Endothelial cell of umbilical vein (primary cell): ENCODE measurements around the gene DRC7. TPM values are rescaled to one million over a fixed set of nuclear protein-coding genes. Genes with fewer than 3 reads are reported as not detected.

Experiments used
- BruUV-seq: library from RNA; stranded (reverse); fragments of 400-500 nt; replicated peaks from 2 replicates; lab custom pipeline; 2021; lab: Mats Ljungman, UMichigan
- CTCF ChIA-PET: fragments of 300-600, 350-600 bp; sonication (Branson Sonifier 250); formaldehyde crosslinking; loops from one replicate; lab custom pipeline; 2021; ENCODE audit warnings: antibody characterized with exemption, inconsistent platforms; lab: Charles Lee
- POLR2A ChIA-PET: fragments of 300-600, 350-600 bp; sonication (Branson Sonifier 250); formaldehyde crosslinking; loops from one replicate; lab custom pipeline; 2021; ENCODE audit warnings: antibody characterized with exemption, inconsistent platforms; lab: Charles Lee
- DNase-seq: peaks from one replicate; pipeline ENCODE4 v3.0.0-alpha.2; 2011; ENCODE audit warnings: low read depth, low spot score
- FAIRE-seq: peaks from 2 replicates; lab custom pipeline; 2011; peaks lifted over from hg19 to GRCh38; lab: Jason Lieb, UNC
- H2AFZ ChIP-seq: 2 replicates; pipeline ENCODE4 v1.6.0; 2012; ENCODE audit warnings: low read depth, low read length, control low read depth, inconsistent platforms
- H3K27ac ChIP-seq: 2 replicates; pipeline ENCODE4 v1.5.1; 2011; ENCODE audit warnings: low read depth, mild to moderate bottlenecking, control low read depth, low read length, moderate library complexity; ENCODE audit not compliant: insufficient read depth
- H3K27me3 ChIP-seq, 2 experiments: 2 replicates each; pipeline versions ENCODE4 v1.6.0 to v1.6.1; 2011; ENCODE audit warnings: low read length in 2 of 2, mixed read lengths in 1 of 2; ENCODE audit not compliant: control insufficient read depth in 2 of 2, insufficient read depth in 2 of 2
- H3K36me3 ChIP-seq, 2 experiments: 2 replicates in 1 of 2; 3 replicates in 1 of 2; pipeline ENCODE4 v1.5.1; 2011; ENCODE audit warnings: low read length in 2 of 2, mild to moderate bottlenecking in 1 of 2, moderate library complexity in 1 of 2; ENCODE audit not compliant: control insufficient read depth in 2 of 2, insufficient read depth in 2 of 2; ENCODE audit errors: extremely low read depth in 1 of 2
- H3K4me1 ChIP-seq: 3 replicates; pipeline ENCODE4 v1.5.1; 2011; ENCODE audit warnings: mild to moderate bottlenecking, low read length; ENCODE audit not compliant: control insufficient read depth, insufficient read depth; ENCODE audit errors: extremely low read depth
- H3K4me2 ChIP-seq: 2 replicates; pipeline ENCODE4 v1.6.1; 2011; ENCODE audit warnings: low read length, control low read depth, mixed read lengths; ENCODE audit not compliant: insufficient read depth
- H3K4me3 ChIP-seq, 3 experiments: fragments of 200-600 bp in 1 of 3; sonication (generic), shearing (Covaris generic) in 1 of 3; replicated peaks in 1 of 3; 2 replicates each; pipeline ENCODE4 v1.5.1; 2011 to 2016; ENCODE audit warnings: control low read depth in 3 of 3, low read length in 3 of 3, mild to moderate bottlenecking in 2 of 3, inconsistent platforms in 1 of 3, low read depth in 1 of 3, moderate library complexity in 1 of 3; ENCODE audit not compliant: insufficient read depth in 1 of 3
- H3K79me2 ChIP-seq: 2 replicates; pipeline ENCODE4 v1.6.0; 2012; ENCODE audit warnings: low read length, inconsistent platforms; ENCODE audit not compliant: control insufficient read depth, insufficient read depth
- H3K9ac ChIP-seq: replicated peaks from 2 replicates; pipeline ENCODE3; 2011; ENCODE audit warnings: low read length, control low read depth; ENCODE audit not compliant: insufficient read depth; ENCODE audit errors: extremely low read depth
- H3K9me1 ChIP-seq: replicated peaks from 3 replicates; pipeline ENCODE4 v1.6.0; 2011; ENCODE audit warnings: mild to moderate bottlenecking, low read length; ENCODE audit not compliant: control insufficient read depth, insufficient read depth; ENCODE audit errors: extremely low read depth
- H3K9me3 ChIP-seq: replicated peaks from 2 replicates; pipeline ENCODE4 v1.5.1; 2012; ENCODE audit warnings: low read length, inconsistent platforms; ENCODE audit not compliant: control insufficient read depth, insufficient read depth
- H4K20me1 ChIP-seq: replicated peaks from 2 replicates; pipeline ENCODE3; 2011; ENCODE audit warnings: mild to moderate bottlenecking, low read length; ENCODE audit not compliant: control insufficient read depth, insufficient read depth; ENCODE audit errors: extremely low read depth
- CTCF ChIP-seq, 2 donors: IDR thresholded peaks; 1 replicate in 1 of 2; 2 replicates in 1 of 2; pipeline ENCODE4 v1.5.1; 2011; ENCODE audit warnings: low read length in 2 of 2, mild to moderate bottlenecking in 2 of 2, moderate library complexity in 2 of 2, control low read depth in 1 of 2, inconsistent platforms in 1 of 2, low read depth in 1 of 2; ENCODE audit not compliant: insufficient read depth in 1 of 2; ENCODE audit errors: extremely low read depth in 1 of 2
- EZH2 ChIP-seq: IDR thresholded peaks from 2 replicates; pipeline ENCODE4 v1.6.1; 2012; ENCODE audit warnings: borderline replicate concordance, low read depth, mild to moderate bottlenecking, moderate library complexity, low read length, inconsistent platforms; ENCODE audit not compliant: severe bottlenecking
- FOS ChIP-seq: IDR thresholded peaks from 2 replicates; pipeline ENCODE4 v1.6.1; 2011; ENCODE audit warnings: mild to moderate bottlenecking, low read length, moderate library complexity, borderline replicate concordance; ENCODE audit not compliant: insufficient read depth
- GATA2 ChIP-seq: IDR thresholded peaks from 2 replicates; pipeline ENCODE4 v1.7.0; 2011; ENCODE audit warnings: low read depth, mild to moderate bottlenecking, moderate library complexity, mixed read lengths, low read length; ENCODE audit not compliant: insufficient read length, insufficient read depth
- JUN ChIP-seq: IDR thresholded peaks from 2 replicates; pipeline ENCODE4 v1.6.1; 2011; ENCODE audit warnings: borderline replicate concordance, low read depth; ENCODE audit not compliant: insufficient read length, insufficient read depth
- MAX ChIP-seq: IDR thresholded peaks from 2 replicates; pipeline ENCODE4 v1.6.1; 2011; ENCODE audit not compliant: insufficient read depth, insufficient read length
- MYC ChIP-seq: IDR thresholded peaks from one replicate; pipeline ENCODE4 v1.6.1; 2011; ENCODE audit warnings: mild to moderate bottlenecking, low read depth, low read length
- POLR2A ChIP-seq: IDR thresholded peaks from 2 replicates; pipeline ENCODE4 v1.6.1; 2012; ENCODE audit warnings: low read depth, mild to moderate bottlenecking, control low read depth, low read length
- POLR2AphosphoS5 ChIP-seq: IDR thresholded peaks from 2 replicates; pipeline ENCODE4 v1.6.1; 2012; ENCODE audit warnings: low read depth, mild to moderate bottlenecking, control low read depth, low read length, moderate library complexity; ENCODE audit not compliant: insufficient read depth
- dilution Hi-C: fragments of 300-500 bp; cut with MboI; formaldehyde crosslinking; loops from one replicate; pipeline ENCODE4 v1.15.0; 2019; ENCODE audit warnings: low sequenced_read_pairs; ENCODE audit not compliant: extremely low pct_ligation_motif_present
- intact Hi-C: fragments of 100-400 bp; cut with micrococcal nuclease; formaldehyde crosslinking; loops from one replicate; pipeline ENCODE4 v1.10.0; 2022
- polyA plus RNA-seq, 4 experiments: library from polyadenylated mRNA; depleted of rRNA in 3 of 4; stranded (reverse) in 3 of 4; unstranded in 1 of 4; fragments of >200 nt; gene quantifications; 2 replicates each; pipeline versions ENCODE4 v1.2.1 to v1.2.3, GENCODE V29; 2011 to 2012; ENCODE audit warnings: missing spikeins in 1 of 4
- total RNA-seq: library from RNA; stranded (reverse); gene quantifications from 2 replicates; pipeline ENCODE4 v1.2.3, GENCODE V29; 2021

The DRC7 gene
- total and polyA plus RNA-seq, 2 donors (not counting 3 experiments of a cell fraction or from before 2014, with no cell fraction given), result 0.13 to 0.77 TPM

GRCh38 chr16:57708168-57708567 lies 13.6 kb downstream of the DRC7 start:
- H3K4me1 ChIP-seq, result no peaks in the 10 kb centered on the region
- H3K9ac ChIP-seq, result no peak overlapping the region
- ChIA-PET CTCF (no interaction called here), POLR2A (interaction anchor here (0.7 kb wide), 1 partner anchor 31 kb away, joined by 5 read pairs; no protein-coding TSS in a partner anchor)
- intact Hi-C loops (no loop called here), dilution Hi-C loops (no loop called here)
- H3K9me1 ChIP-seq, result no peaks in the 10 kb centered on the region
- no peak overlapping the region for H2AFZ ChIP-seq
- no peak overlapping the region for H3K4me2 ChIP-seq
- no peaks in the 10 kb centered on the region for H3K79me2 ChIP-seq
- no TSS peak for BruUV-seq
- no peaks in the 10 kb centered on the region for H4K20me1 ChIP-seq
- TF ChIP-seq FOS (no peak), MYC (no peak), POLR2AphosphoS5 (no peak), GATA2 (no peak), POLR2A (no peak), CTCF (IDR thresholded peaks at IDR 0.05; ENCODE audit: extremely low read depth in 1 of 2, insufficient read depth in 1 of 2, low read depth in 1 of 2, low read length in 2 of 2) (no peak), MAX (no peak), EZH2 (no peak), JUN (no peak)
- no peak overlapping the region for H3K4me3 ChIP-seq
- no peak overlapping the region for H3K27ac ChIP-seq
- H3K36me3 ChIP-seq, result no peaks in the 10 kb centered on the region
- FAIRE-seq (no peak), DNase-seq (no peak)
- no peaks in the 10 kb centered on the region for H3K9me3 ChIP-seq
- peaks cover 9 to 29% of the 10 kb centered on the region in 2 experiments for H3K27me3 ChIP-seq
